GM18951 (cell line): ENCODE results near the gene PLAC8L1.

Experiments used
- POLR2A ChIP-seq: IDR thresholded peaks from 4 replicates; pipeline ENCODE4 v1.6.1; 2011; ENCODE audit warnings: mild to moderate bottlenecking; ENCODE audit not compliant: insufficient read length, insufficient read depth; ENCODE audit errors: extremely low read depth
- in situ Hi-C: fragments of 300-500 bp; cut with MboI; formaldehyde crosslinking; loops from one replicate; pipeline ENCODE4 v1.12.0; 2022; ENCODE audit warnings: low sequenced_read_pairs, mixed read lengths, inconsistent platforms; ENCODE audit not compliant: unreplicated experiment

PLAC8L1 gene

DNA sequence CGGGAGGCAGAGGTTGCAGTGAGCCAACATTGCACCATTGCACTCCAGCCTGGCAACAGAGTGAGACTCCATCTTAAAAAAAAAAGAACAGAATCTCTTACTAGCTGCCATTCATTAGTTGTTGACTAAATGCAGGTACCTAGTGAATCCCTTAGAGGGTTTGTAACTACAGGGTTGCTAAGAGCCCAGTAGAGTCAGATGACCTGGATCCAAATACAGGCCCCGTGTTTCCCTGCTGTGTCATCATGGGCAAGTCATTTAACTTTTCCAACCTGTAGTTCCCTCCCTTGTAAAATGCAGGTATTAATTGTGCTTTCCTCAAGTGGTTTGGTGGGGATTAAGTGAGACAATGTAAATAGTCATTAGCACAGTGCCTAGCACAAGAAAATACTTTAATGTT, 32.8 kb downstream of the PLAC8L1 start:
- TF ChIP-seq POLR2A, result no peak
- in situ Hi-C loops, result no loop called here

DNA sequence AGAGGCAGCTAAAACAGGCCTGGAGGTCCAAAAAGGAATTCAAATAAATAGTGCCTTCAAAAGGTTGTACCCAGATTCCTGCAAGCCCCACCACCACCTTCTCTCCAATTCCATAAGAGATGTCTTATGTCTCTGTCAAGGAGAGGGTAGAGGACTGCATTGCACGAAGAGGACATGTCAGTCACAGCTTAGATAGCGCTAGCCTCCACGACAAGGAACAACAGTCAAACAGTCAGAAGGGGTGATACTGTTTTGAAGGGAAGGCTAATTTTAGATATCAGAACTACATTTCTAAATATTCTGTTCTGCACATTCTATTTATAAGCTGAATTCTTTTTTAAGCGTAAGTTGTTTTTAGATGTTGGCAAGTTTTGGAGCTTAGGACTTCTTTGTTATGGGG, 34.2 kb downstream of the PLAC8L1 start:
- no peak for TF ChIP-seq POLR2A
- in situ Hi-C loops, result no loop called here

DNA sequence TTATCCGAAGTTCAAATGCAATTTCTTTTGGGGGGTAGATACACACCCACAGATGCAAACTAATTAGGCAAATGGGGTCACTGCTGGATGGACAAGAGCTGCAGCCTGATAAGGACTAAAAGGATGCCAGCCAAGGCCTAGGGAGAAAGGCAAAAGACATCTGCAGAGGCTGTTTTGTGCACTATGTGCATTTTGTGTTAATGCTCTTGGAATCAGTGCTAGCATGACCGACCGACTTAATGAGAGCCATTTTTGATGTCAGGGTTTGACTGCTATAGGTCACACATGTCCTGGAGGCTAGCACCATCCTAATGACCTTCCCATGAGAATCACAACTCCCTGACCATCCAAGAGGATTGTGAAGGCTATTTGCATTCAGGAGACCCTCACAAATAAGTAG, 34.6 kb downstream of the PLAC8L1 start:
- in situ Hi-C loops, result no loop called here

GRCh38 chr5:146069780-146070099, 35.6 kb downstream of the PLAC8L1 start:
- in situ Hi-C loops, result no loop called here

More for the DNA sequence above, 34.6 kb downstream of the PLAC8L1 start:
- no peak for TF ChIP-seq POLR2A

DNA sequence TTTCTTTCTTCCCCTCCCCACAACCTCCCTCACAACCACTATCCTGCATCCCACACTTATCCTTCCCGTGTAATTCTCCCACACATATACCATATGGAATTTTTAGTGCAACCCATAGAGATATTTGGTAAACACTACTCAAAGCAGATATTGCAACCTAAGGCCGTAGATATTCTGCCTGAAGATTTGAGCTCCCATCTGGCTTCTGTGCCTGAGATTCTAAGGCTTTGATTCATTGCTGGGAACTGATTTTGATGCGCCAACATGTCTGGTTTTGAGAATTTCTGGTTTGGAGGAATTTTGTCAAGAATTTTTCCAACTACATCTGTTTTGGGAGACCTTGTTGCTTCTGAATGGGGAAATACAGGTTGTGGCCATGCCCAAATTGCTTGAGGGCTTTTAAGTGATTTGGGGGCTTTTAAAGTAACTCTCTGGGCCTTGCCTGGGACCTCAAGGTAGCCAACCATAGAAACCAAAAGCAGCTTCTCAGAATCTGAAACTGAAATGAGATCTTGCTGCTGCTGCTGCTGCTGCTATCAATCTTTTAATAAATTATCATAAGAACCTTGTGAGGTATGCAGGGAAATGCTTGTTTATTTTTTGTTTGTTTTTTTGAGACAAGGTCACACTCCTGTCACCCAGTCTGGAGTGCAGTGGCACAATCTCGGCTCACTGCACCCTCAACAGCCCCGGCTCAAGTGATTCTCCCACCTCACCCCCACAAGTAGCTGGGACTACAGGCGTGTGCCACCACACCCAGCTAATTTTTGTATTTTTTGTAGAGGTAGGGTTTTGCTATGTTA, 36.2 kb downstream of the PLAC8L1 start:
- TF ChIP-seq POLR2A, result no peak
- in situ Hi-C loops, result no loop called here

More at GRCh38 chr5:146069780-146070099, 35.6 kb downstream of the PLAC8L1 start:
- no peak for TF ChIP-seq POLR2A

DNA sequence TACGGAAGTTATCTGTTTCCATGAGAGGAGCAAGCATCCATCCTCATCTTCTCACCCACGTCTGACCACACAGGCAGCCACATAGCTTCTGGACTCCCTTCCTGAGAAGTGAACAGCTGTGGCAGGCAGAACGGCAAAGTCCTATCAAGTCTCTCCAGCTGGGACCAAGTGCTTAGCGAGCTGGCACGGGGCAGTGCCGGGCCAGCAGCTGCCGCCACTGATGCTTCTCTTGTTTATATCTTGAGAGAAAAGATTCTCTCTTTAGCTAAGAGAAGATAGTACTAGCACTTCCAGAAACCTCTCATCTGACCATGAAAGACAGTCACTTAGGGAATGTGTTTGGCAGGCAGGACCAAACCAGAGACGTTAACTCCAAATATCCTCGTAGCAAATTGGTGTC, 37.2 kb downstream of the PLAC8L1 start:
- TF ChIP-seq POLR2A, result no peak
- in situ Hi-C loops, result no loop called here

DNA sequence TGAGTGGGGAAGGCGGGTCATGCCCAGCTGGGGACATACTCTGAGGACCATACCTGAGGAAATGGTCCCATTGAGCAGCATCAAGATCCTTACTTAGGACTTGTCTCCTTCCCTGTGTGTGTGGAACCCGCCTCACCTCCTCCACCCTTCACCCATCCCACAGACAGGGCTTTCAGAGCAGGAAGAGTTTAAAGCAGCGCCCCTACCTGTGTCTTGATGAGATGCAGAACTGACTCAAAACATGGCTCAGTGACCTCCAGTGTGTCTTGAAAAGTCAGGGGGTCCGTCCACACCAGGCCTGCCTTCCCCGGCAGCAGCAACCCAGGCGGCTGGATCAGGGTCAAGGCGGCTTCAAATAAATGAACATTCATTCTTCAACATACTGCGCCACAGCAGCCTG, 38.4 kb downstream of the PLAC8L1 start:
- TF ChIP-seq POLR2A, result no peak

DNA sequence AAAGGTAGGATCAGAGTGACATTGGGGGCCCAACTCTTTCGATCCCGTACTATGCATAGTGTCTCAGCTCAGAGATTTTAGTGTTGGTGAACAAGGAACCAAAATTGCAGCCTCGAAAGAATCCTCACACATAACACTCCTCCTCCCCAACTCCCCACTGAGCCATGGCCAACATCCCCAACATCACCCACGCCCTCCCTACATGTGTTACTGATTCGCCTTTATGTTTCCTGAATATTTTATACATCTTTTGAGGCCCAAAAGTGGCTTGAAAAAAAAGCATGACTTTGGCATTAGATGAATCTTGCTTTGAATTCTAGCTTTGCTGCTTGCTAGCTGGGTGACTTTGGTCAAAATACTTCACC, 45.2 kb downstream of the PLAC8L1 start:
- TF ChIP-seq POLR2A, result no peak
- in situ Hi-C loops, result no loop called here

More for the DNA sequence above, 38.4 kb downstream of the PLAC8L1 start:
- in situ Hi-C loops, result no loop called here

DNA sequence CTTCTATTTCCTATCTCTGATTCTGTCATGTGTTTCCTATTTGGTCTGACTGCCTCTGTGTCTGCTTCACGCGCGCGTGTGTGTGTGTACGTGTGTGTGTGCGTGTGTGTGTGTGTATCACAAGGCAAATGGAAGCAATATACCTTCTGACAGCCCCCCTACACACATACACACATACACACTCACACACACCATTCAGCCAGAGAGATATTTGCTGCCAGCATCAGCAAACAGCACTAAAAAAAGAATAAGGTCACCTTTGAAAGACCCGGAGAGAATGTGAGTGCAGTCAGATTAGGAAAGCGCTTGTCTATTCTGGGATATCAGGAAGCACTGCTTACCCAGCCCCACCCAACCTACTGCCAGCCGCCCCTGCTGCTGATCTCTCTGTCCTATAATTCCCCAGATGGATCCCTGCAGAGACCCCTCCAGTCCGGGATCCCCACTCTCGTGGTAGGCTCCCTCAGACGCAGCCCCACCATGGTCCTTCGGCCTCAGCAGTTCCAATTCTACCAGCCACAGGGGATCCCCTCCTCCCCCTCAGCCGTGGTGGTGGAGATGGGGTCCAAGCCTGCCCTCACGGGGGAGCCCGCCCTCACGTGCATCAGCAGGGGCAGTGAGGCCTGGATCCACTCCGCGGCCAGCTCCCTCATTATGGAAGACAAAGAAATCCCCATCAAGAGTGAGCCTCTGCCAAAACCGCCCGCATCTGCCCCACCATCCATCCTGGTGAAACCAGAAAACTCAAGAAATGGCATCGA, 45.7 kb downstream of the PLAC8L1 start:
- in situ Hi-C loops, result loop anchor here (10.0 kb wide), 1 partner anchor 375 kb away; no protein-coding TSS in a partner anchor
- TF ChIP-seq POLR2A, result no peak

- in situ Hi-C loops, result loop anchor here (10.0 kb wide), 1 partner anchor 371 kb away; no protein-coding TSS in a partner anchor
- TF ChIP-seq POLR2A, result no peak
Measured at GRCh38 chr5:146055432-146055831, 49.9 kb downstream of the PLAC8L1 start.

GRCh38 chr5:146052780-146053179, 52.6 kb downstream of the PLAC8L1 start:
- in situ Hi-C loops, result loop anchor here (10.0 kb wide), 1 partner anchor 368 kb away; no protein-coding TSS in a partner anchor
- TF ChIP-seq POLR2A, result no peak

DNA sequence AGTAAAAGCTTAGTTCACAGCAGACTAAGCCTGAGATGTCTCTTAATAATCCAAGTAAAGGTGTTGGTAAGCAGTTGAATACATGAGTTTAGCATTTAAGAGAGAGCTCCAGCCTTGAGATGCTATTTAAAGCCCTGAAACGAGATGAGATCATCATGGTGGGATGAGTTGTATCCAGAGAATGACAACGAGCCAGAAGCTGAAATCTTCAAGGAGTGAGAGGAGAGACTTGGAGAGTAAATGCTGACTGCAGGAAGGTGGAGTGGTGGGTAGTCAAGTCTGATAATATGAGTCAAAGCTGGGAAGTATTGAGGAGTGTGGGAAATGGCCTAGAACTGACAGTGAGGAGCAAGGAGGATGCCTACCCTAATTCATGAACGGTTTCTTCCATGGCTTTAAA, 53.7 kb downstream of the PLAC8L1 start:
- in situ Hi-C loops, result loop anchor here (10.0 kb wide), 1 partner anchor 367 kb away; no protein-coding TSS in a partner anchor
- no peak for TF ChIP-seq POLR2A

DNA sequence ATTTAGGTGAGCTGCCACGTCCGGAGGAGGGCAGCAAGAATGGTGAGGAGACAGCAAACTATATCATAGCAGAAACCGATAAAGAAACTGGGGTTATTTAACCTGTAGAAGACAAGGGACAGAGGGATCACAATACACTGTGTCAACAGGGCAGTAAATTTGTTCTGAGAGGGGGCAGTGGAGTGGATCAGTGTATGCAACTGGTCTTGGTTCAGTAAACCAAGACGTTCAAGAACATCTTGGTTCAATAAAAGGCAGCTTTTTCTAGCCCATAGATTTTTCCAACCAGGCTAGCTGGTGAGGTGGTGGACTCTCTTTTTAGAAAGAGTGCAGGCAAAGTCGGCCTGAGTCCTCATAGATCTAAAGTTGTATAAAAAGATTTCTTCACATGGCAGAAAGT, 55.3 kb downstream of the PLAC8L1 start:
- no peak for TF ChIP-seq POLR2A
- in situ Hi-C loops, result loop anchor here (10.0 kb wide), 1 partner anchor 365 kb away; no protein-coding TSS in a partner anchor

DNA sequence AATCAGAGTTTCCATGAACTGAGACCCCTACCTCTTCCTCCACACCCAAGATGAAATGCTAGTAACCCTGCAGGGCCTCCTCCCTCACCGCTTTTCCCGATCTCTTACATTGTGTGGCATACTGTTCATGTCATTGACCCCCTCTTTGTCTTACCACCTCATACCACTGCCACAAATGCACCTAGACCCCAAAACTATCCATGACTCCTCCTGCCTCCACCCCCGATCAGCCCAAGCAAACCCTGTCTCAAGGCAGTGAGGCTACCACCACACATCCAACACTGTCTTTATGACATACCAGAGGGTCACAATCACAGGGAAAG, 55.7 kb downstream of the PLAC8L1 start:
- in situ Hi-C loops, result loop anchor here (10.0 kb wide), 1 partner anchor 365 kb away; no protein-coding TSS in a partner anchor
- no peak for TF ChIP-seq POLR2A
